GM10847 (cell line): Measurements from ENCODE around the gene OGFR.

ENCODE experiments used
- POLR2A ChIP-seq: IDR thresholded peaks from 2 replicates; pipeline ENCODE4 v1.6.1; 2011; ENCODE audit not compliant: insufficient read length; ENCODE audit errors: extremely low read depth

Gene OGFR

DNA sequence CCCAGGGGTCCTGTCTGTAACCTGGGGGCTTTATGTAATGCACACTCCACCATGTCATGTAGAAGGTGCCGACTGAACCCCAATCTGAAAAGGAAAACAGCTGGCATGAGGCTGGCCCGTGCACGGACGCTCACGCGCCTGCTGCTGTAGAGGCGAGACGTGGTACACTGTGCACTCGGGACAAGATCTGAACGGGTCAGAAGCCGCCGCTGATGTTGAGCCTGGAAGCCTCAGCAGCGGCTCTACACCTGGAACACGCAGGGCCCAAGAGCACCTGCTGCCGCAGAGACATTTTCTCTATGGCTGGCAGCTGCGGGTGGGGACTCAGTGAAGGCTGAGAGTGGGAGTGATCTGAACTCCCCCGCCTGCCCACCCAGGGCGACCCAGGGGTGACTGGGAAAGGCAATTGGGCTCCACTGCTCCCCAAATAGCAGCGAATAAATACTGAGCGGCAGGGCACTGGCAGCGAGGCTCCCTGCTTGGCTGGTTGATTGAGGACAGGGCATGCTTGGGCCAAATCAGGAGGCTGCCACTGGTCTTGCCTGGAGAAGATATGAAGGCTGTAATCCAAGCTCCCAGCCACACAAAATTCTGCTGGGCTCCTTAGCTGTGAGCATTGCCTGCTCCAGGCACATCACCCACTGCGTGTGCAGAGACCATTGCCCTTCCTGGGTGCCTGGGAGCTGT is 2.5 kb upstream of the OGFR start:
- TF ChIP-seq POLR2A = no peak

DNA sequence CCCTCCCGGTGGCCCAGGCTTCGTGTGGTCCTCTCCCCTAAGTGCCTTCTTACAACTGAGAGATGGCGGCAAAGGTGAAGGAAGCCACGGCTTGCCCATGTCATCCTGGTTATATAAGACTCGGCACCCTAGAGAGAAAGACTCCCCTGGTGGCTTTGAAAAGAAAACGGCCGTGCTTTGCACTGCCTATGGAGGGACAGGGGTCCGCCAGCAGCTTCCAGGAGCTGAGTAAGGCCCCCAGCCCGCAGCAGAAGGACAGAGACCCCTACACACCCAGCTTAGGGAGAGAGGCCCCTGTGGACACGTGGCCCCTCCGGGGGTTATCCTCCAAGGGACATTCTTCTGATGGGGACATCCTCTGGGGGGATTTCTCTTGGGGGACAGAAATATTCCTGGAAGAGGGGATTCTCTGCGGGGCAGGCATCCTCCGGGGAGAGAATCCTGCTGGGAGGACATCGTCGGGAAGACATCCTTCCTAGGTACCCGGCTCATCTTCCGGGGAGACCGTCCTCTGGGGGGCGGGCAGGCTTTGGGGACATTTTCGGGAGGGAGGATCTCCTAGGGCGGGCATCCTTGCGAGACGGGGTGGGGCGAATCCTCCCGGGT is 511 bp upstream of the OGFR start:
- TF ChIP-seq POLR2A = no peak

DNA sequence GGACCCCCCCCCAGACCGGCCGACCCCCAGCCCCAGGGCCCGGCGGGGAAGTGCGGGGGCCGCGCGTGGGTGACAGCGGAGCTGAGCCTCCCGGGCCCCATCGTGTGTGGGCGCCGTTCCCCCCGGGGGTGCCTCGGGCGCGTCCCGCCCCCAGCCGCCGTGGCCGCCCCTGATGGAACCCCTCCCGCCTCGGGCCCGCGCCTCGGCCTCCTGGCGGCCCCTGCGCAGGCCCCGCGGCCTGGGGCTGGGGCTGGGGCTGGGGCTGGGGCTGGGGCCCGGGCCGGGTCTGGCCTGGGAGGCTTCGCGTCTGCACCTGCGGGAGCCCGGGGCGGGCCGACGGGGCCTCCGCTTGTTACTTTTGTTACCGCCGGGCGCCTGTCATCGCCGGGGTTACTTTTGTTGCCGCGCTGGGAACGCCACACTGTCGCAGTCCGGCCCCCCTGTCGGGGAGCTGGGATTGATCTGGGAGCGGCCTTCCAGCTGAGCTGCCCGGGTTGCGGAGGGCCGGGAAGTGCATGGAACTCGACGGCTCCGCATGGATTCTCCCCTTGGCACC is 598 bp downstream of the OGFR start:
- no peak for TF ChIP-seq POLR2A

DNA sequence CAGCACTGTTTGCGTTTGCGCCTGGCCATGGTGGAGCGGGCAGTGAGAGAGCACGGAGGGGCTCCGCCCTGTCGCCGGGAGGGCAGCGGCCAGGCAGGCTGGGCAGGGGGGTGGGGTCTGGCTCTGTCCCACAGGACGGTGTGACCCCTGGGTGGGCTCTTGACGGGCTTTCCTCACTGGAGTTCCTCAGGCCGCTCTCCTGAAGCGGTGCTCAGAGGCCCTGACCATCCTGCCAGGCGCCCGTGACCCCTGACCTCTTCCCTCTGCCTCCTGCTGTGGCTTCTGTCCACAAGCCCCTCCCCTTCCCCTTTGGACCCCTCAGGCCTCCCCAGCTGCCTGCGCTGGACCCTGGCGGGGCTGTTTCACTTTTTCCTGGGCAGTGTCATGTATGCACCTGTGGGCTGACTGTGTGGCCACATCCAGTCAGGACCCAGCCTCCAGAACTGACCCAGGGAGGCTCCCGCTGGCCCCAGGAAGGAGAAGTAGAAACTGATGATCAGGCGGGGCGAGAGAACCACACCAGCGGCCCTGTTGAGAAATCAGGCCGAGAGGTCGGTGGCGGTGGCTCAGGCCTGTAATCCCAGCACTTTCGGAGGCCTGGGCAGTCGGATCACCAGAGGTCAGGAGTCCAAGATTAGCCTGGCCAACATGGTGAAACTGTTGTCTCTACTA is 1.2 kb downstream of the OGFR start:
- no peak for TF ChIP-seq POLR2A

DNA sequence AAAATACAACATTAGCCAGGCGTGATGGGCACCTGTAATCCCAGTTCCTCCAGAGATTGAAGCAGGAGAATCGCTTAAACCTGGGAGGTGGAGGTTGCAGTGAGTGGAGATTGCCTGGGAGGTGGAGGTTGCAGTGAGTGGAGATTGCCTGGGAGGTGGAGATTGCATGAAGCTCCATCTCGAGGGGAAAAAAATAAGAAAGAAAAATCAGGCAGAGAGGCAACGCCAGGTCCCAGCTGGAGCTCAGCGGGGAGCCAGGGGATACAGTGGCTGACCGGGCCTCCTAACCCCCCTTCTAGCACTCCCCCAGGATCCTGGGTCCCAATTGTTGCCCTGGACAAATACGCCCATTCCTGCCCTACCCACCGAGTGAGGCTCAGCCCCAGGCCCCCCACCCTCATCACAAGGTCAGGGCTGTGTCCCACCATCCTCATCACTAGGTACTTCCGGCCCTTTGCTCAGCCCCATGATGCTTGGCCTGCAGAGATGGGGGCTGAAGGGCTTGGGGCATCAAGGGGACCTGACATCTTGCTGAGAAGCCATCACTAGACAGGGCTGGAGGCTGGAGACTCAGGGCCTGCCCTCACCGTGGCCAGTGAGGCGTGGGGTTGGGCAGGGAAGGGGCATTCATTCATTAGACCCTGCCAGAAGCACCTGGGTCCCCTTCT is 1.9 kb downstream of the OGFR start:
- TF ChIP-seq POLR2A = no peak

DNA sequence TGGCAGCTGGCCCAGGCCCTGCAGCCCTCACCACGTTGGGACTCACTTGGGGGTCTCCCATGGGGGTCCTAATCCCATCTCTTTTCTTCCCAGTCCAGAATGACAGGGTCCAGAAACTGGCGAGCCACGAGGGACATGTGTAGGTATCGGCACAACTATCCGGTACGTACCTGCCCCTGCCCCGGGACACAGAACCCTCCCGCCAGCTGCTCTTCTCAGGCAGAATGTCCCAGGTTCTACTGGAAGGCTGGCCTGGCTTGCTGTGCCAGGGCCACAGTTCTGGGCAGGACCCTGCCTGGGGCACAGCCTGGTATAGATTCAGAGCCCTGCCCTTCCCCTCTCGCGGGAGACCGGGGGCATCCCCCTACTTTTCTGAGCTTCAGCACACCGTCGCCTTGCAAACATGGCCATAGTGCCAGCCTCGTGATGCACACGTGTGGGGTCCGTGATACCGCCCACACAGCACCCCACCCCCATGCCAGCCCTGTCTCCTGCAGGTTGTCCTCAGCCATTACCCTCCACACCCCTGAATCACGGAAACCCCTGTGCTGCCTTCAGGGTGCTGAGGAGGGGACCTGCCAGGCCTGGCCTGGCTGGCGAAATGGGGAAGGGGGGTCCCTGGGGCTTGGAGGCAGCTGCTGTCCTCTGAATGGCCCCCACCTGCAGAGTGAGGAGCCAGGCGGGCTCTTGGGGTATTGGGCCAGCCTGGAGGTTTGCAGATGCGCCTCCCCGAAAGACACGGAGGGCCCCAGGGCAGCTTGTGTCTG is 3.0 kb downstream of the OGFR start:
- TF ChIP-seq POLR2A = no peak

DNA sequence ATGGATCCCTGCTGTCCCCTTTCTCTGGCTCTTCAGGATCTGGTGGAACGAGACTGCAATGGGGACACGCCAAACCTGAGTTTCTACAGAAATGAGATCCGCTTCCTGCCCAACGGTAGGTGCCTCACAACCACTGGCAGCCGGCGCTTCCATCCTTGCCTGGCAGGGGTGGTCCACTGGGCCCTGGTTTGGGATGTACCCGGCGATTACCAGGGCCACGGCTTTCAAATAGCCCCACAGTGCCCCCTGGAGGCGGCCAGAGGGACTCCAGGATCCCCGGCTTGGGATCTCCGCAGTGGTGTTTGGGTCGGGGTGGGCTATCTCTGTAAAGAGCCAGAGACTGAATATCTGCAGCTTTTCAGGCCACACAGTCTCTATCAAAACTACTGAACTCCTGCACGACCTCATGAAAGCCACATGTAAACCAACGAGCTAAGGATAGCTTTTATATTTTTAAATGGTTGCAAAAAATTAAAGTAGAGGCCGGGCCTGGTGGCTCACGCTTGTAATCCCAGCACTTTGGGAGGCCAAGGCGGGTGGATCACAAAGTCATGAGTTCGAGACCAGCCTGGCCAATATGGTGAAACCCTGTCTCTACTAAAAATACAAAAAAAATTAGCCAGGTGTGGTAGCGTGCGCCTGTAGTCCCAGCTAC is 3.7 kb downstream of the OGFR start:
- no peak for TF ChIP-seq POLR2A

DNA sequence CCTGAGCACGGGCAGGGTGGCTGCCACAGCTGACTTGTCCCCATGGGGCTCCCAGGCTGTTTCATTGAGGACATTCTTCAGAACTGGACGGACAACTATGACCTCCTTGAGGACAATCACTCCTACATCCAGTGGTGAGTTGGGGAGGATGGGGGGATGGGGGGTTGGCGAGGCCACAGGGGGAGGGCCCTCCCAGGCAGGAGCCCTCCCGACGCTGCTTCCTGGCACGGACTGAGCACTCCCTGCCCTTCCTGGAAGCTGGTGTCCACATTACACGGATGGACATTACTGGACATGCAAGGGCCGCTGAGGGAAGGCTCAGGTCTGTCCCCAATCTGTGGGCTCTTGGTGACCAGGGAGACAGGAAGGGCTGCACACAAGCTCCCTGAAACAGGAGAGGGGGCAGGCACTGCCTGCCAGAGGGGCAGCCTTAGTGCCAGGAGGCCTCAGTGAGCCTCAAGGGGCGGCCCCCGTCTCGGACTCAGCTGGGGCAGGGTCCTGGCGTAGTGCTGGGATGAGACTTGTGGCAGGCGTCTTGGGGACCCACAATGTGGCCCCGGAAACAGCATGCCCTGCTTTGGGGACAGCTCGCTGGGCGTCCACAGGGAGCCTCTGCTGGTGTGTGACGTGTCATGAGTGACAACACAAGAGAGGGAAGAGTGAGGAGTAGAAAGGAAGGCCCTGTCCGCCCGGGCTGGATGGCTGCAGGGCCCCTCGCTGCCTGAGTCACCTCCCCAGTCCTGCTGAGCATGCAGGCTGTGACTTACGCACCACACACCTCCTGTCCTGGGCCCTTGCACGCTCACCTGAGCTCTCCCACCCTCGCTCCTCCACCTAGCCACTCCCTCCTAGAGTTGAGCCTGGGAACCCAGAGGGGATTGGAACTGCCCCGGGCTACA is 5.1 kb downstream of the OGFR start:
- no peak for TF ChIP-seq POLR2A

DNA sequence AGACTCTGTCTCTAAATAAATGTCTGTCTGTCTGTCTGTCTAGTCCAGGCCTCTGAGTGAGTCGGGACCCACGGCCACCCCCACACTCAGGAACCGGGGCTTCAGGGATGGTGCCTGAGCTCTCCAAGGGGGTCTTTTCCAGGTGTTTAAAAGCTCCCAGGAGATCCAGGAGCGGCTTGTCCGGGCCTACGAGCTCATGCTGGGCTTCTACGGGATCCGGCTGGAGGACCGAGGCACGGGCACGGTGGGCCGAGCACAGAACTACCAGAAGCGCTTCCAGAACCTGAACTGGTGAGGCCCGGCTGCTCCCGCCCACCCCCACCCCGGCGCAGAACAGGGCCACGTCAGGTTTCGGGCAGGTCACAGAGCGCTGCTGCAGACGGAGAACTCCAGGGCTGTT is 6.7 kb downstream of the OGFR start:
- no peak for TF ChIP-seq POLR2A

DNA sequence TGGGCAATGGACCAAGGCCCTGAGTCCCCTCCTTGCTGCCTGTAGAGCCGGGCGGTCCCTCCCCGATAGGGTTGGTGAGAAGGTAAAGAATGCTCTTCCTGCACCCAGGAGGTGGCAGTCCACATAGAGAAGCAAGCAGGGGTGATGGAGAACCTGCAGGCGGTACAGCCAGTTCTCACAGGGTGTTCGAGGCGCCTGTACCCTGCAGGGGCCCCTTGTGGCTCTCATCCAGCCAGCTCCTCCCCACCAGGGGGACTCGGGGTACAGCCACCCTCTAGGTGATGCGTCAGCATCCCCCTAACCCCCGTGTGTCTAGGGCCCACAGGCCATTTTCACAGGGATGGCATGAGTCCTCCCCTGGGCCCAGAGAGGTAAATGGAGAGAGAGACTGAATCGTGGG is 7.1 kb downstream of the OGFR start:
- TF ChIP-seq POLR2A = no peak

DNA sequence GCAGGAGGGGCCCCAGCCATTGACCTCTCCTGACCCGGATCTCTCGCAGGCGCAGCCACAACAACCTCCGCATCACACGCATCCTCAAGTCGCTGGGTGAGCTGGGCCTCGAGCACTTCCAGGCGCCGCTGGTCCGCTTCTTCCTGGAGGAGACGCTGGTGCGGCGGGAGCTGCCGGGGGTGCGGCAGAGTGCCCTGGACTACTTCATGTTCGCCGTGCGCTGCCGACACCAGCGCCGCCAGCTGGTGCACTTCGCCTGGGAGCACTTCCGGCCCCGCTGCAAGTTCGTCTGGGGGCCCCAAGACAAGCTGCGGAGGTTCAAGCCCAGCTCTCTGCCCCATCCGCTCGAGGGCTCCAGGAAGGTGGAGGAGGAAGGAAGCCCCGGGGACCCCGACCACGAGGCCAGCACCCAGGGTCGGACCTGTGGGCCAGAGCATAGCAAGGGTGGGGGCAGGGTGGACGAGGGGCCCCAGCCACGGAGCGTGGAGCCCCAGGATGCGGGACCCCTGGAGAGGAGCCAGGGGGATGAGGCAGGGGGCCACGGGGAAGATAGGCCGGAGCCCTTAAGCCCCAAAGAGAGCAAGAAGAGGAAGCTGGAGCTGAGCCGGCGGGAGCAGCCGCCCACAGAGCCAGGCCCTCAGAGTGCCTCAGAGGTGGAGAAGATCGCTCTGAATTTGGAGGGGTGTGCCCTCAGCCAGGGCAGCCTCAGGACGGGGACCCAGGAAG is 7.7 kb downstream of the OGFR start:
- no peak for TF ChIP-seq POLR2A

DNA sequence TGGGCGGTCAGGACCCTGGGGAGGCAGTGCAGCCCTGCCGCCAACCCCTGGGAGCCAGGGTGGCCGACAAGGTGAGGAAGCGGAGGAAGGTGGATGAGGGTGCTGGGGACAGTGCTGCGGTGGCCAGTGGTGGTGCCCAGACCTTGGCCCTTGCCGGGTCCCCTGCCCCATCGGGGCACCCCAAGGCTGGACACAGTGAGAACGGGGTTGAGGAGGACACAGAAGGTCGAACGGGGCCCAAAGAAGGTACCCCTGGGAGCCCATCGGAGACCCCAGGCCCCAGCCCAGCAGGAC is 8.2 kb downstream of the OGFR start:
- TF ChIP-seq POLR2A = no peak

DNA sequence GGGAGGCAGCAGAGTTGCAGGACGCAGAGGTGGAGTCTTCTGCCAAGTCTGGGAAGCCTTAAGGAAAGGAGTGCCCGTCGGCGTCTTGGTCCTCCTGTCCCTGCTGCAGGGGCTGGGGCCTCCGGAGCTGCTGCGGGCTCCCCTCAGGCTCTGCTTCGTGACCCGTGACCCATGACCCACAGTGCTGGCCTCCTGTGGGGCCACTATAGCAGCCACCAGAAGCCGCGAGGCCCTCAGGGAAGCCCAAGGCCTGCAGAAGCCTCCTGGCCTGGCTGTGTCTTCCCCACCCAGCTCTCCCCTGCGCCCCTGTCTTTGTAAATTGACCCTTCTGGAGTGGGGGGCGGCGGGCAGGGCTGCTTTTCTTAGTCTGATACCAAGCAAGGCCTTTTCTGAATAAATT is 9.0 kb downstream of the OGFR start:
- no peak for TF ChIP-seq POLR2A
